Neuronal stem cell (in vitro differentiated cells): Measurements from ENCODE around the gene RASSF1.

Experiments
- DNase-seq: peaks from one replicate; pipeline ENCODE4 v3.0.0-alpha.2; 2013; ENCODE audit warnings: low spot score
- H2AFZ ChIP-seq: one replicate; pipeline ENCODE4 v1.6.1; 2013; ENCODE audit warnings: mild to moderate bottlenecking, low read length, inconsistent platforms
- H2AK5ac ChIP-seq: 2 replicates; pipeline ENCODE4 v1.6.1; 2013; ENCODE audit warnings: low read depth, mild to moderate bottlenecking, inconsistent platforms, low read length, moderate library complexity, mixed read lengths
- H2BK120ac ChIP-seq: 2 replicates; pipeline ENCODE4 v1.6.1; 2013; ENCODE audit warnings: low read depth, mild to moderate bottlenecking, inconsistent platforms, low read length, moderate library complexity, mixed read lengths
- H2BK12ac ChIP-seq: one replicate; pipeline ENCODE4 v1.6.1; 2013; ENCODE audit warnings: low read length, inconsistent platforms
- H2BK15ac ChIP-seq: 2 replicates; pipeline ENCODE4 v1.6.1; 2013; ENCODE audit warnings: mild to moderate bottlenecking, low read length, inconsistent platforms, mixed read lengths
- H2BK5ac ChIP-seq: one replicate; pipeline ENCODE4 v1.6.1; 2013; ENCODE audit warnings: inconsistent platforms, mild to moderate bottlenecking, low read length, moderate library complexity
- H3K14ac ChIP-seq: one replicate; pipeline ENCODE4 v1.6.1; 2013; ENCODE audit warnings: low read length, inconsistent platforms
- H3K18ac ChIP-seq: 2 replicates; pipeline ENCODE4 v1.6.1; 2013; ENCODE audit warnings: low read length, inconsistent platforms
- H3K23ac ChIP-seq: 2 replicates; pipeline ENCODE4 v1.6.1; 2013; ENCODE audit warnings: low read depth, mild to moderate bottlenecking, mixed read lengths, low read length, inconsistent platforms; ENCODE audit not compliant: poor library complexity
- H3K27ac ChIP-seq: replicated peaks from 3 replicates; pipeline ENCODE4 v1.5.1; 2013; ENCODE audit warnings: low read length, inconsistent platforms
- H3K27me3 ChIP-seq, 3 experiments: 2 replicates each; pipeline ENCODE4 v1.6.1; 2013; ENCODE audit warnings: low read length in 3 of 3, mild to moderate bottlenecking in 2 of 3, inconsistent platforms in 1 of 3, low read depth in 1 of 3, mixed read lengths in 1 of 3, moderate library complexity in 1 of 3; ENCODE audit not compliant: control insufficient read depth in 3 of 3, insufficient read depth in 3 of 3
- H3K36me3 ChIP-seq, 2 donors: replicated peaks in 1 of 2; 2 replicates each; pipeline ENCODE4 v1.6.1; 2013; ENCODE audit warnings: low read length in 2 of 2; ENCODE audit not compliant: control insufficient read depth in 2 of 2, insufficient read depth in 2 of 2
- H3K4ac ChIP-seq: 2 replicates; pipeline ENCODE4 v1.6.1; 2013; ENCODE audit warnings: inconsistent platforms, mild to moderate bottlenecking, low read length, moderate library complexity
- H3K4me1 ChIP-seq, 2 donors: 1 replicate in 1 of 2; 2 replicates in 1 of 2; pipeline ENCODE4 v1.6.1; 2013; ENCODE audit warnings: low read length in 2 of 2, low read depth in 1 of 2; ENCODE audit not compliant: control insufficient read depth in 2 of 2, insufficient read depth in 1 of 2
- H3K4me2 ChIP-seq: one replicate; pipeline ENCODE4 v1.6.1; 2013; ENCODE audit warnings: mild to moderate bottlenecking, low read length, inconsistent platforms; ENCODE audit not compliant: insufficient read depth, poor library complexity, severe bottlenecking
- H3K4me3 ChIP-seq, 2 donors: 2 replicates each; pipeline ENCODE4 v1.5.1; 2013; ENCODE audit warnings: low read length in 2 of 2, mild to moderate bottlenecking in 2 of 2, inconsistent platforms in 1 of 2, moderate library complexity in 1 of 2
- H3K79me1 ChIP-seq: one replicate; pipeline ENCODE4 v1.6.1; 2013; ENCODE audit warnings: low read depth, mild to moderate bottlenecking, inconsistent platforms, low read length, moderate library complexity
- H3K9ac ChIP-seq: one replicate; pipeline ENCODE4 v1.6.1; 2013; ENCODE audit warnings: mild to moderate bottlenecking, low read depth, low read length, inconsistent platforms; ENCODE audit not compliant: poor library complexity
- H3K9me3 ChIP-seq, 2 donors: replicated peaks in 1 of 2; 2 replicates each; pipeline versions ENCODE3 to v1.6.1; 2013; ENCODE audit warnings: low read length in 2 of 2, mild to moderate bottlenecking in 2 of 2, inconsistent platforms in 1 of 2, low read depth in 1 of 2, mixed read lengths in 1 of 2, moderate library complexity in 1 of 2; ENCODE audit not compliant: control insufficient read depth in 2 of 2, insufficient read depth in 1 of 2
- H4K8ac ChIP-seq: one replicate; pipeline ENCODE4 v1.6.1; 2013; ENCODE audit warnings: low read depth, mild to moderate bottlenecking, inconsistent platforms, low read length, moderate library complexity
- H4K91ac ChIP-seq: one replicate; pipeline ENCODE4 v1.6.1; 2013; ENCODE audit warnings: low read length, low read depth, mild to moderate bottlenecking, inconsistent platforms; ENCODE audit not compliant: poor library complexity
- WGBS, 2 donors: extraction: QIAGEN DNeasy Blood & Tissue Kit; methylation state at CpG; one replicate each; pipeline ENCODE4 v1.1.7; 2013; ENCODE audit warnings: missing lambda C conversion rate in 2 of 2, mixed read lengths in 1 of 2; ENCODE audit not compliant: insufficient read length in 2 of 2, insufficient replicate concordance in 1 of 2; ENCODE audit errors: extremely low coverage in 2 of 2; 5-methylcytosine and 5-hydroxymethylcytosine counted together

Gene RASSF1

GRCh38 chr3:50358911-50359759 is 18.5 kb upstream of the RASSF1 start, which contains the start of gene TMEM115:
TSS of gene TMEM115 (minus strand) at chr3:50359521. CDS start at chr3:50359063, 458 bp downstream.
- H3K4me2 ChIP-seq: peak within 1 kb of the TSS; percentile 94
- H2AFZ ChIP-seq: peak within 1 kb of the TSS; percentile 92
- H3K9ac ChIP-seq: peak within 1 kb of the TSS; percentile 100
- peak within 1 kb of the TSS; percentile 95 for H3K23ac ChIP-seq
- peaks cover 27 to 29% of the 10 kb centered on the region in 2 donors for H3K4me1 ChIP-seq
- peak within 1 kb of the TSS; percentile 96 for H3K4me3 ChIP-seq
- H3K36me3 ChIP-seq: peaks cover 27 to 41% of the 10 kb centered on the region in 2 donors
- peak within 1 kb of the TSS; percentile 98 for H3K18ac ChIP-seq
- WGBS, 2 donors: no CpG with 5 or more reads among the region's 64 CpGs
- DNase-seq: peak; percentile 96
- peak within 1 kb of the TSS; percentile 12 for H3K4ac ChIP-seq
- peaks cover 15% of the 10 kb centered on the region for H3K79me1 ChIP-seq
- no peak within 1 kb of the TSS for H2BK12ac ChIP-seq
- H2BK120ac ChIP-seq: no peak within 1 kb of the TSS
- peak within 1 kb of the TSS; percentile 40 for H2BK5ac ChIP-seq
- no peak within 1 kb of the TSS for H4K8ac ChIP-seq
- no peak within 1 kb of the TSS for H4K91ac ChIP-seq
- H3K27ac ChIP-seq: no peak within 1 kb of the TSS
- H3K9me3 ChIP-seq: no peaks in the 10 kb centered on the region
- peaks cover 0 to 19% (median 2%) of the 10 kb centered on the region in 3 experiments for H3K27me3 ChIP-seq
- H3K14ac ChIP-seq: peak within 1 kb of the TSS; percentile 87
- H2BK15ac ChIP-seq: no peak within 1 kb of the TSS
- peak within 1 kb of the TSS; percentile 79 for H2AK5ac ChIP-seq

GRCh38 chr3:50358355-50358910 is 17.8 kb upstream of the RASSF1 start:
- no peaks in the 10 kb centered on the region for H3K9me3 ChIP-seq
- H3K9ac ChIP-seq: peak overlapping the region; percentile 100
- H3K79me1 ChIP-seq: peaks cover 15% of the 10 kb centered on the region
- no peak overlapping the region for H3K4ac ChIP-seq
- no peak overlapping the region for H2AFZ ChIP-seq
- H2BK120ac ChIP-seq: no peak overlapping the region
- no peak overlapping the region for H4K91ac ChIP-seq
- peaks cover 33 to 48% of the 10 kb centered on the region in 2 donors for H3K36me3 ChIP-seq
- H3K27me3 ChIP-seq: peaks cover 0 to 12% (median 0%) of the 10 kb centered on the region in 3 experiments
- peak overlapping the region; percentile 95 for H3K23ac ChIP-seq
- peak overlapping the region; percentile 94 for H3K4me2 ChIP-seq
- no peak overlapping the region for H3K27ac ChIP-seq
- no peak overlapping the region for H2BK15ac ChIP-seq
- H3K14ac ChIP-seq: peak overlapping the region; percentile 58
- H3K18ac ChIP-seq: no peak overlapping the region
- no peak for DNase-seq
- no CpG with 5 or more reads among the region's 24 CpGs for WGBS, 2 donors
- H2BK12ac ChIP-seq: no peak overlapping the region
- H3K4me3 ChIP-seq: peak overlapping the region; percentile 96
- peak overlapping the region; percentile 79 for H2AK5ac ChIP-seq
- H4K8ac ChIP-seq: no peak overlapping the region
- peak overlapping the region; percentile 40 for H2BK5ac ChIP-seq
- peaks cover 27 to 28% of the 10 kb centered on the region in 2 donors for H3K4me1 ChIP-seq

- Histone ChIP-seq H3K27me3 (peaks cover 0 to 6% (median 0%) of the 10 kb centered on the region in 3 experiments), H2AFZ (no peak overlapping the region), H3K4me3 (peak overlapping the region; percentile 20 to 96), H3K79me1 (peaks cover 15% of the 10 kb centered on the region), H3K9ac (peak overlapping the region; percentile 34), H2AK5ac (no peak overlapping the region), H2BK120ac (no peak overlapping the region), H3K4me1 (peaks cover 27 to 28% of the 10 kb centered on the region in 2 donors), H2BK12ac (no peak overlapping the region), H4K91ac (no peak overlapping the region), H3K4me2 (peak overlapping the region; percentile 36), H4K8ac (peak overlapping the region; percentile 73), H2BK5ac (no peak overlapping the region), H3K9me3 (no peaks in the 10 kb centered on the region), H3K4ac (no peak overlapping the region), H3K18ac (no peak overlapping the region), H3K23ac (no peak overlapping the region), H3K27ac (no peak overlapping the region), H2BK15ac (no peak overlapping the region), H3K14ac (no peak overlapping the region), H3K36me3 (peaks cover 40 to 57% of the 10 kb centered on the region in 2 donors)
- no peak for DNase-seq
- no CpG with 5 or more reads among the region's 1 CpG for WGBS, 2 donors
These were observed 16.8 kb upstream of the RASSF1 start for GRCh38 chr3:50357481-50357880.

GRCh38 chr3:50356553-50356952 is 15.9 kb upstream of the RASSF1 start:
- Histone ChIP-seq H3K4me3 (peak overlapping the region in 1 of 2 donors; percentile 96), H2BK12ac (no peak overlapping the region), H3K79me1 (peaks cover 15% of the 10 kb centered on the region), H3K36me3 (peaks cover 40 to 57% of the 10 kb centered on the region in 2 donors), H3K14ac (no peak overlapping the region), H3K4ac (no peak overlapping the region), H4K91ac (no peak overlapping the region), H4K8ac (no peak overlapping the region), H3K9me3 (no peaks in the 10 kb centered on the region), H3K18ac (no peak overlapping the region), H2BK120ac (no peak overlapping the region), H3K4me2 (no peak overlapping the region), H2AK5ac (no peak overlapping the region), H2AFZ (no peak overlapping the region), H3K27ac (no peak overlapping the region), H3K23ac (no peak overlapping the region), H3K4me1 (peaks cover 27 to 28% of the 10 kb centered on the region in 2 donors), H2BK5ac (no peak overlapping the region), H2BK15ac (no peak overlapping the region), H3K9ac (peak overlapping the region; percentile 17), H3K27me3 (peaks cover 0 to under 1% (median 0%) of the 10 kb centered on the region in 3 experiments)
- no peak for DNase-seq
- WGBS, 2 donors: no CpG with 5 or more reads among the region's 5 CpGs
